Measurements from ENCODE around the gene STAMBPL1.

GRCh38 chr10:88830643-88831268, 49.3 kb upstream of the STAMBPL1 start:
- TF ChIP-seq CTCF (IDR thresholded peaks at IDR 0.05) = no peak
- no peak for TF ChIP-seq POLR2A (IDR thresholded peaks at IDR 0.05)

Measured in vagina (tissue), 2 donors.